ENCODE data around the gene NIT1. TPM values are rescaled to one million over a fixed set of nuclear protein-coding genes. Genes with fewer than 3 reads are reported as not detected.

NIT1 gene
- total RNA-seq, 1 experiment from 2014 or later = 39.6 TPM

DNA sequence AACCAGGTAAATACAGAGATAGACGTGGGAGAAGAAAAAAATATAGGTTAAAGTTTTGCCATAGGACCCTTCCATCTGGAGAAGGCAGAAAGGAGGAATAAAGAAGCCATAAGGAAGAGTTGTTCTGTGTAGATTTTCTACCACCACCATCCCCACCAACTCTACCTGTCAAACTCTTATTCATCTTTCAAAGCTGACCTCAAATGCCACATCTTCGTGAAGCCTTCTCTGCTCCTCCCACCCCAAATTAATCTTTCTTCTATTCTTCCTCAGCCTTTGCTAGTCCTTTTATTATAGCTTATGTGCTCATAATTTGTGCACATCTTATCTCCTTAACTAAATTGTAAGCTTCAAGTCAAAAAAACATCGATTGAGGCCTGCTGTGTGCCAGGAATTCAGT lies 27.3 kb upstream of the NIT1 start:
- Histone ChIP-seq H3K9ac (ENCODE audit: extremely low read depth, insufficient read length, low read length) (no peak overlapping the region), H2AFZ (ENCODE audit: low read length) (no peak overlapping the region), H4K20me1 (ENCODE audit: control insufficient read depth, insufficient read depth, insufficient read length) (no peaks in the 10 kb centered on the region), H3K9me3 (ENCODE audit: control insufficient read depth, low read depth, low read length) (no peaks in the 10 kb centered on the region), H3K56ac (ENCODE audit: insufficient read length, low read depth, low read length) (no peak overlapping the region), H3K27ac (ENCODE audit: insufficient read length, low read depth, low read length) (no peak overlapping the region), H2BK12ac (ENCODE audit: insufficient read length, low read depth, low read length) (no peak overlapping the region), H3K4me1 (ENCODE audit: insufficient read depth, low read length) (no peaks in the 10 kb centered on the region), H4K5ac (ENCODE audit: insufficient read length, low read depth, low read length) (no peak overlapping the region), H2BK5ac (ENCODE audit: insufficient read length, low read length) (no peak overlapping the region), H3K18ac (ENCODE audit: insufficient read length, low read depth, low read length) (no peak overlapping the region), H3K4me2 (ENCODE audit: insufficient read depth, insufficient read length, low read length) (no peak overlapping the region), H2BK20ac (ENCODE audit: low read depth, low read length, poor library complexity, severe bottlenecking) (no peak overlapping the region), H2BK15ac (ENCODE audit: low read depth, low read length) (no peak overlapping the region), H2AK5ac (ENCODE audit: insufficient read length, low read length) (no peak overlapping the region), H2BK120ac (ENCODE audit: low read depth, low read length, poor library complexity, severe bottlenecking) (no peak overlapping the region), H4K91ac (ENCODE audit: insufficient read length, low read depth, low read length) (no peak overlapping the region), H3T11ph (ENCODE audit: low read length) (no peak overlapping the region), H3K23ac (ENCODE audit: insufficient read length, low read depth, low read length) (no peak overlapping the region), H3K14ac (ENCODE audit: insufficient read depth, low read length) (no peak overlapping the region), H3K23me2 (ENCODE audit: insufficient read length, low read depth, low read length, poor library complexity, severe bottlenecking) (no peaks in the 10 kb centered on the region), H3K79me2 (ENCODE audit: insufficient read depth, low read length) (no peaks in the 10 kb centered on the region), H3K4ac (ENCODE audit: low read depth, low read length) (no peak overlapping the region), H3K79me1 (ENCODE audit: insufficient read depth, low read depth, low read length, poor library complexity, severe bottlenecking) (no peaks in the 10 kb centered on the region), H3K27me3 (ENCODE audit: insufficient read depth, low read length) (no peaks in the 10 kb centered on the region; the same call in 1 of the 2 replicates), H4K8ac (replicated peaks; ENCODE audit: insufficient read length, low read depth, low read length) (no peak overlapping the region)
- TF ChIP-seq, protein P1, sequence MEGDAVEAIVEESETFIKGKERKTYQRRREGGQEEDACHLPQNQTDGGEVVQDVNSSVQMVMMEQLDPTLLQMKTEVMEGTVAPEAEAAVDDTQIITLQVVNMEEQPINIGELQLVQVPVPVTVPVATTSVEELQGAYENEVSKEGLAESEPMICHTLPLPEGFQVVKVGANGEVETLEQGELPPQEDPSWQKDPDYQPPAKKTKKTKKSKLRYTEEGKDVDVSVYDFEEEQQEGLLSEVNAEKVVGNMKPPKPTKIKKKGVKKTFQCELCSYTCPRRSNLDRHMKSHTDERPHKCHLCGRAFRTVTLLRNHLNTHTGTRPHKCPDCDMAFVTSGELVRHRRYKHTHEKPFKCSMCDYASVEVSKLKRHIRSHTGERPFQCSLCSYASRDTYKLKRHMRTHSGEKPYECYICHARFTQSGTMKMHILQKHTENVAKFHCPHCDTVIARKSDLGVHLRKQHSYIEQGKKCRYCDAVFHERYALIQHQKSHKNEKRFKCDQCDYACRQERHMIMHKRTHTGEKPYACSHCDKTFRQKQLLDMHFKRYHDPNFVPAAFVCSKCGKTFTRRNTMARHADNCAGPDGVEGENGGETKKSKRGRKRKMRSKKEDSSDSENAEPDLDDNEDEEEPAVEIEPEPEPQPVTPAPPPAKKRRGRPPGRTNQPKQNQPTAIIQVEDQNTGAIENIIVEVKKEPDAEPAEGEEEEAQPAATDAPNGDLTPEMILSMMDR (conservative IDR thresholded peaks at IDR 0.05) = no peak
- WGBS (ENCODE audit: extremely low coverage, insufficient read length, low lambda C conversion rate) = no CpG with 5 or more reads among the region's 3 CpGs
- DNase-seq = no peak
- H3K9me3 Mint-ChIP-seq = no peaks in the 10 kb centered on the region
- no peaks in the 10 kb centered on the region for H3K36me3 Mint-ChIP-seq (ENCODE audit: insufficient read depth in 1 of 3, low read depth in 3 of 3)
- H3K27me3 Mint-ChIP-seq (ENCODE audit: low read depth) = peaks cover 7% of the 10 kb centered on the region
- H3K4me1 Mint-ChIP-seq = peaks cover 17 to 18% of the 10 kb centered on the region in 2 experiments
- no peak overlapping the region for H3K4me3 Mint-ChIP-seq
- H3K27ac Mint-ChIP-seq = no peak overlapping the region
